Smooth muscle cell of the brain vasculature (primary cell): Measurements from ENCODE around the gene MMP23B.
"Not testable (repeated sequence)": the region's sequence is repeated elsewhere in the genome, so short reads cannot be mapped to it uniquely, and the experiment has no call there.

Experiments
- DNase-seq: peaks from one replicate; pipeline ENCODE4 v3.0.0-alpha.2; 2012; ENCODE audit warnings: low read depth, low spot score

MMP23B gene

DNA sequence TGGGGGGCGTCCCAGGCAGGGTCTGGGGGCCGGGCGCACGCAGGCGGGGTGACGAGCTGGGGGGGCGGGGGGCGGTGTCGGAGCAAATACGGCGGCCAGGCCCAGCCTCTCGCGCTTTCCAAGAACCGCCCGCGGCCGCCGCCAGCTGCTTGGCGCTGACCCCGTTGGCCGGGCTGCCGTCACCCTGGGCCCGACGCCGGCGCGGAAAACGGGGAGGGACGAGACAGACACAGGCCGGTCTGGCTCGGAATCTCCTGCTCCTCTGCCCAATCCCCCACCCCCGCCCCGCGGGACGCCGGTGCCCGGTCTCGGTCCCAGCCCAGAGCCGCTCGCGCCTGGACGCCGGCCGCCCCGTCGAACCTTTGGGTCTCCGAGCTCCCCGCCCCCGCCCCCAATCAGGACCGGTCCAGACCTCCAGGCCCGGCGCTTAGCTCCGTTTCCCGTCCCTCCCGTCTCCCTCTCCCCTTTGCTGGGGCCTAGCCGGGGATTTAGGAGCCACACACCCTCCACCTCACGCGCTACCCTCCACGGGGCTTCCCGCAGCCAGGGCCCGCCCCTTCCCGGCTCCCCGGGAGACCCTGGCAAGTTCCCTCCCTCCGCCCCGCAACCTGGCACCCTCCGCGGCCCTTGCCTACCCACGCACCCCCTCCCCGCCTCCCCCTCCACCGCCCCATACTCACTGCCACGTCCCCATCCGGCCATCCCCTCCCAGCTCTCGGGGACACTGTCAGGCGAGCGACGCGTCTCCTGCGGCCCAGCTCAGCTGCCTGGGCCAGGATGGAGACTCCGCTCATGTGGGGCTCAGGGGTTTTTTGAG is 800 bp upstream of the MMP23B start:
- DNase-seq = no peak

DNA sequence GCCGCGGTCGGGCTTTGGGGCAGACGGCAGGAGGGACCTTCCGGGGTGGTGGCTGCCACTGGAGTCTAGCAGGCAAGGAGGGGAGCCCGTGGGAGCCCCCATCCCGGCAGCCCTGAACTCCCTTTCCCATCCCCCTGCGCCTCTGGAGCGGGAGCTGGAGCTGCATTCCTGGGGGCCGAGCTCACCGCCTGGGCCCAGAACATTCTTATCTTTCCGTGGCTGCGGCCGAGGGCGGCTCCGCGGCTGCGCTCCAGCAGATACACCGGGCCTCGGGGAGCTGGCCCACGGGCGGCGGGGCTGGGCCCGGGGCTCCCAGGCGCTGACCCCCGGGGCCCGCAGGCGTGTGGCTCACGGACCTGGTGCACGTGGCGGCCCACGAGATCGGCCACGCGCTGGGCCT is 1.4 kb downstream of the MMP23B start:
- not testable (repeated sequence) for DNase-seq

DNA sequence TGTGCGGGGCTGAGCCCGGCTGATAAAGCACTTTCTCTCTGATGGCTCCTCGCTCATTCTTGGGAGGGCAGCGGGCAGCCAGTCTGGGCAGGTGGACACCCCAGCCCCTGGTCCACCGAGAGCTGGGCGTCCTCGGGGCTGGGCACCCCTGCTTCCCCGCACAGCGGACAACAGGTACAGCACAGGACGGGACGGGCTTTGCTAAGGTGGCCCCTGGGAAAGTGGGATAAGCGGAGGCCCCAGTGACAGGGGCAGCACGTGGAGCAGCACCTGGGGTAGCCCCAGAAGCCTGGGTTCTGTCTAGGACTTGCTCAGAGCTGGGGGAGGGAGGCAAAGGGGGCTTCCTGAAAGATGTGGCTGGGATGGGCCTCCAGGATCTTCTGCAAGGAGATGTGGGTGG is 2.6 kb downstream of the MMP23B start:
- DNase-seq = not testable (repeated sequence)

DNA sequence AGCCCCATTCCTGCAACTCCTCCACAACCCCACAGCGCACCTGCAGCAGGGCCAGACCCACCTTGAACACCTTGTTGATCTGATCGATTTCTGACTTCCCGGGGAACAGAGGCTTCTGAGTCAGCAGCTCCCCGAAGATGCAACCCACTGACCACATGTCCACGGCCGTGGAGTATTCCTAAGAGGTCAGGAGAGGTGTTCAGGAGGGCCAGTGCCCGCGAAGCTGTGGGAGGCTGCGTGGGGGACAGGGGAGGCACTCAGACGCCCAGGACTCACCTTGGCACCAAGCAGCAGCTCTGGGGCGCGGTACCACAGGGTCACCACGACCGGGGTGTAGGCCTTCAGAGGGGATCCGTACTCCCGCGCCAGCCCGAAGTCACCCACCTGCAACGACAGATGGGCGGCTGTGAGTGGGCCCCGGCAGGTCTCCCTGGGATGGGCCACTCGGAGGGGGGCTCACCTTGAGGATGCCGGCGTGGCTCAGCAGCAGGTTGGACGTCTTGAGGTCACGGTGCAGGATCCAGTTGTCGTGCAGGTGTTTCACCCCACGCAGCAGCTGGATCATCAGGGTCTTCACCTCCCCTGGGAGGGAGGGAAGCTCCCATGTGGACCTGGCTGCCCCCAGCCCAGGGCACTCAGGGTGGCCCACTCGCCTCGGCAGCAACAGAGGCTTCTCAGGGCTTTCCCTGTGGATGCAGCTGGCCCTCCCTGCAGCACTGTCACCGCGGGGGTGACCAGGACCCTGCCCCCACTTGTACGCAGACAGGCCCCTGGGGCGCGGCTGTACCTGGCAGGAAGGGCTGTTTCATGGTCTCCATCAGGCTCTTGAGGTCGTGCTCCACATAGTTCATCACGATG is 4.9 kb downstream of the MMP23B start:
- not testable (repeated sequence) for DNase-seq

DNA sequence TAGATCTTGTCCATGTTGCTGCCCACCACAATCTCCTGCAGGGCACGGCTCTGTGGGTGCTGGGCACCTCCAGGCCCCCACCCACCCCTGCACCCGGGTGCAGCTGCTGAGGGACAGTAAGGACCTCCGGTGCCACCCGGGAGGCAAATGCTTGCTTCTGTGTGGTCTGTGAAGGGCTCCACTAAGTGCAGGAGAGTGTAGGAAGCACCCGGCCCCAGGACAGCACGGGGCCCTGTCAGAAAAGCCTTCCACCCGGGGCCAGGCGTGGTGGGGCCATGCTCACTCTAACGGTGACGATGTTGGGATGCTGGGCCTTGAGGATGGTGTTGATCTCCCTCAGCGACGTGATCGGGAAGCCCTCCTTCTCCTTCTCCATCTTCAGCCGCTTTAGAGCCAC is 5.5 kb downstream of the MMP23B start:
- DNase-seq = not testable (repeated sequence)

DNA sequence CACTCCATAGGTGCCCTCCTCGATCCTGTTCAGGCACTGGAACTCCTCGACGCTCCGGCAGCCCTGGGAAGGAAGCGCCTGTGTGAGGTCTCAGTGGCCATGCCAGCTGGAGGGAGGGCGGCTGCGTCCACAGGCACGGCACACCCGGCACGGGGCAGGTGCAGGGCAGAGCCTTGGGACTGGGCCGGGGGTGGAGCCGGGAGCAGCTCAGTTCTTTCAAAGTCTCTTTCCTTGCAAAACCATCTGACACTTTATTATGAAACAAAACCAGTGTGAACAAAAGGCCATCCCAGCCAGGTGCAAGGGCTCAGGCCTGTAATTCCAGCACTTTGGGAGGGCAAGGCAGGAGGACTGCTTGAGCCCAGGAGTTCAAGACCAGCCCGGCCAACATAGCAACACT is 6.6 kb downstream of the MMP23B start:
- DNase-seq = not testable (repeated sequence)

DNA sequence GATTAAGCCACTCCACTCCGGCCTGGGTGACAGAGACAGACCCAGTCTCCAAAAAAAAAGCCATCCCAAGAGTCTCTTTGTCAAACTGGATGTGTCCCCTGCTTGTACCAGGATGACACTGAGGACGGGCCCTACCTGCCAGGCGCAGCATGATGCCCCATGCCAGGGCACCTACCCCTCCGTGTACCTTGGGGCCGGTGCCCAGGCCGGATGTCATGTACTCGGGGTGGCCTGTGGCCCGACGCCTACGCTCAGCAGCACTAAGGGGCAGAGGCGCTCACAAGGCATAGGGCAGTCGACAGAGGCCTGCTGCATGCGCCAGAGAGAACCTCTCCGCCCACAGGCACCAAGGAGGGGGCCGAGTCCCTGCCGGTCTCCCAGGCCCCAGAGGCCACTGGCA is 7.4 kb downstream of the MMP23B start:
- DNase-seq = not testable (repeated sequence)

DNA sequence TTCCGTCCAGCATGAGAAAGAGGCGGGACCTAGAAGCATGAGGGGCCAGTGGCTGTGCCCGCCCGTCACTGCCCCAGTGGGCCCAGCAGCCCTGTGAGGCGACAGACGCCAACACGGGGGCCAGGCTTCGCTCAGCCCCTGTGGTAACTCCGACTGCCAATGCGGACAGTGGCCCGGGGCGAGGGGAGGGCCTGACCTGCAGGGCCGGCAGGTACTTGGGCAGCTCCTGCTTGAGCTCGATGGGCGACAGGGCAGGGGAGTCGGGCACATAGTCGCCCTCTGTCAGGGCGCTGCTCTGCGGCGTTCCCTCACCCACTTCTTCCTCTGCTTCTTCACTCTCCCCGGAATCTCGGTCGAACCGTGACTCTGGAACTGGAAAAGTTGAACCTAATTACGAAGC is 8.1 kb downstream of the MMP23B start:
- DNase-seq = not testable (repeated sequence)

DNA sequence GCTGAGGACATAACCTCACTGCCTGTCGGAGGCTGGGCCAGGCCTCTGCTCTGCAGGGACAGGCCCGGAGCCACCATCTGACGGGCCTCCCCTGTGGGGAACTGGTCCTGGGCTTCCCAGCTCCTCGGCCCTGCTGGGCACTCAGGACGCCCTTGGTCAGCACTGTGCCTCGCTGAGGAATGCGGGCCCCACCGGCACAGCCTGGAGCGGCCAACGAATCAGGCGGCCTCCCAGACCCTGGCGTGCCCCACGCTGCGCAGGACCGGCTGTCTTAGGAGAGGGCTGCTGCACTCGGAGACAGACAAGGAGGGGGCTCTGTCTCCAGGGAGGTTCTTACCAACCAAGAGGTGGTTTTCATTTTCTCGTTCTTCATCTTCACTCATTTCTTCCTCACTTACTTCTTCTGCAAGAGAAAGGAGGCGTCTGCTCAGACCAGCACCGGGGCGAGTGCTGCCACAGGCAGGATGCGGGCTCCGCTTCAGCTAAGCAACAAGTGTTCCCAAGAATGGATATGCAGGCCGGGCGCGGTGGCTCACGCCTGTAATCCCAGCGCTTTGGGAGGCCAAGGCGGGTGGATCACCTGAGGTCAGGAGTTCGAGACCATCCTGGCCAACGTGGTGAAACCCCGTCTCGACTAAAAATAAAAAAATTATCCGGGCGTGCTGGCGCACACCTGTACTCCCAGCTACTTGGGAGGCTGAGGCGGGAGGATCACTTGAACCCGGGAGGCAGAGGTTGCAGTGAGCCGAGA is 8.9 kb downstream of the MMP23B start:
- DNase-seq = not testable (repeated sequence)

DNA sequence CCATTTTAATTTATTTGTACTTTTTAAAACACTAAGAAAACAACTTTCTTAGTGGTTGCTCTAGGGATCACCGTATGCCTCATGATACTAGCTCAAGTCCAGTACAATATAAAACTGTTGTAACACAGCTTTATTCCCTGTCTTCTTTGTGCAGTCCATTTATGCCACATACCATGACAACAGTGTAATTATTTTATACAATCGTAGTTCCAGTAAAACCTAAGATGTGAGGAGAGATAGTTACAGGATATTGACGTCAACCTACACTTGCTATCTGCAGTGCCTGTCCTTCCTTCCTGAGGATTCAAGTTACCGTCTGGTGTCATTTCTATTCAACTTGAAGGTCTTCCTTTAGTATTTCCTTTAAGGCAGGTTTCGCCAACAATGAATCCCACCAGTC is 14.4 kb downstream of the MMP23B start:
- DNase-seq = not testable (repeated sequence)

DNA sequence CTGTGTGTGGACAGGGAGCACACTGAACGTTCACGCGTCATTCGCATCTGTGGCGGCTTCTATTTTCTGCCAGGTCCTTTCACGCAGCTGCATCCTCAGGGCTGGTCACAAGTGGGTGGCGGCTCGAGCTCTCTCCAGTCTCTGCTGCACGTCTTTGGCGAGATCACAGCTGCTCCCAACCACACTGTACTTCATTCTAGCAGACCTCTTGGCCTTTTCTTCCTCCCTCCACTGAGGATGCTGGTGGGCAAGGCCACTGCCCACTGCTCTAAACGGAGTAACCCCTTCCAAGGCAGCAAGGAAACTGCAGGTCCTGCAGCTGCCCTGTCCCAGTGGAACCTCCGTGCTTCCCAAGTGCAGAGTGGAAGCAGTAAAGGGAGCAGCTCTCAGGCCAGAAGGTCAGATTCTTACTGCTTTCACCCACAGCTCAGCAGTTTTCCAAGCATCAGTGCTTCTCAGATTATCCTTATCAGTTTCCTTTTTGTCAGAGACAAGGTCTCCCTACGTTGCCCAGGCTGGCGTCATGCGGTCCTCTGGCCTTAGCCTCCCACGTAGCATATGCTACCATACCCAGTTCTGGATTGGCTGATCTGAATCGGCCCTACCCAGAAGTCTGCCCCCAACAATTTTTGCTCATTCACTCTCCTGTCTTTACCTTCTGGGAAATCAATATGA is 15.7 kb downstream of the MMP23B start:
- not testable (repeated sequence) for DNase-seq

DNA sequence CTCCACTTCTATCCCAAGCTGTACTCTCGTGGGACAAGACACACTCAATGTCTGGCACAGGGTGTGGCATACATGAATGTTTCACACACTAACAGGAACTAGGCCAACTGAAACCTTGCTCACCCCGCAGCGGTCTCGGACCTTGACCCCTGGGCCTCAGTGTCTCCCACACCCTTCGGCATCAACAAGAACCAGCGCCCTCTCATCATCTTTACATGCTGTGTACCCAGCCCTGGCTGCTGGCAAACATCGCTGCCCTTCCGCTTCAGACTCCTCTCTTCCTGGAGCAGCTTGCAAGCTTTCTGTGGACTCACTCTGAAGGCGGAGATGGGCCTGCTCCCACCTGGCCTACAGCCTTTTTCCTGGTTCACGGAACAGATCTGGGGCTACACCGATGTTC is 16.3 kb downstream of the MMP23B start:
- DNase-seq = not testable (repeated sequence)

DNA sequence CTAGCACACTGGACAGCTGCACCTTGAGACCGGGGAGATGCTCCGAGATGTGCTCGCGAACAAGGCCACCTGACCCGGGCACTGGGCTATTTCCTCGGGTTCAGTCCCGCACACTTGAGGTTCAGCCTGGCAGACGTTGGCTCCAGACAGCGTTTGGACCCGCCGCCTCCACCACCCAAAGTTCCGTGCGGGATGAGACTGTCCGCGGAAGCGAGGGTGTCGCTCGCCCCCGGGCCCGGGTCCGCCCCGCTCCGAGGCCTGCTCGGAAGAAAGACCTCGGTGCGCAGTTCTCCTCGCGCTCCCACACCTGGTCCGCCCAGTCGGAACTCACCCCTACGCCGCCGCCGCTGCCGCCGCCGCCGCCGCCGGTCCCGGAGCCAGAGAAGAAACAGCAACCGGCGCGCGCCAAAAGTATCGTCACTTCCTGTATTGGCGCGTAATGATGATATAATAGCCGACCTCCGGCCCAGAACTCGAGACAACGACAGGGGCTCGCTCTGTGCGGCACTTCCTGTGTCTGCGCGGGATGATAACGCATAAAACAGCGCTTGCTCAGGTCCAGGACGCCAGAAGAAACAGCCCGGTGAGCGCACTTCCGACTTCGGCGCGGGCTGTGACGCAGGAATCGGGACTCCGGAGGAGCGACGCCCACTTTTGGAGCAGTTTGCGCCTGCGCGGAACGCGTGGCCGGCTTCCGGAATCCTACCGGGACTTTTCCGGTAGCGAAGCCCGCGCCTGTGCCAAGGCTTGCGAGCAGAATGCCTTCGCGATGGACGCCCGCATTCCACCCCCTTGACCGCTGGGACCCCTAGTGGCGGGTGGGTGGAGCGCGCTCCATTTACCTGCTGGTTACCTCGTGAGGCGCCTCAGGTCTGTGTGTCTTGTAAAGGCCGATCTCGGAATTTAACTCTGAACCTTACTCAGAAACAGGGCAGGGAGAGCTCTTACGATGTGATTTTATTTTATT is 26.9 kb downstream of the MMP23B start, which contains the start of gene CDK11B:
TSS of gene CDK11B (minus strand) at position 422 of the 967 bp plus-strand sequence. CDS start 1,519 bp downstream, outside the sequence.
- DNase-seq = peak; percentile 86

DNA sequence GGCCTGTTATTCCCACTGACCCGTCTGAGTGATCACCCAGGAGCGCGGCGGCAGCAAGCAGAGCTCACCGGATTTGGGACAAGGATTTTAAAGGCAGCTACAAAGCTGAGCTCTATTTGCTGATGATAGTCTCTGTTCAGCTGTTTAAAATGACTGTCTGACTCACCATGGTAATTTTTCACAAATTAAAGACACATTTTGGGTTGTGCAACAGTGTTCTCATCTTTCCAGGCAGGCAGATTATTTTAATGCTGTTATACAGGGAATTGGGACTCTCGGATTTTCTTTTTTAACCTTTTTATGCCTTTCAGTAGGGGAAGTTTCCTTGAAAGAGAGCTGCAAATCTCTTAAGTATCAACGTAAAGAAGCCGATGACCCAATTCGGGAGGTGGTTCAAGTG is 30.4 kb downstream of the MMP23B start:
- DNase-seq = not testable (repeated sequence)

DNA sequence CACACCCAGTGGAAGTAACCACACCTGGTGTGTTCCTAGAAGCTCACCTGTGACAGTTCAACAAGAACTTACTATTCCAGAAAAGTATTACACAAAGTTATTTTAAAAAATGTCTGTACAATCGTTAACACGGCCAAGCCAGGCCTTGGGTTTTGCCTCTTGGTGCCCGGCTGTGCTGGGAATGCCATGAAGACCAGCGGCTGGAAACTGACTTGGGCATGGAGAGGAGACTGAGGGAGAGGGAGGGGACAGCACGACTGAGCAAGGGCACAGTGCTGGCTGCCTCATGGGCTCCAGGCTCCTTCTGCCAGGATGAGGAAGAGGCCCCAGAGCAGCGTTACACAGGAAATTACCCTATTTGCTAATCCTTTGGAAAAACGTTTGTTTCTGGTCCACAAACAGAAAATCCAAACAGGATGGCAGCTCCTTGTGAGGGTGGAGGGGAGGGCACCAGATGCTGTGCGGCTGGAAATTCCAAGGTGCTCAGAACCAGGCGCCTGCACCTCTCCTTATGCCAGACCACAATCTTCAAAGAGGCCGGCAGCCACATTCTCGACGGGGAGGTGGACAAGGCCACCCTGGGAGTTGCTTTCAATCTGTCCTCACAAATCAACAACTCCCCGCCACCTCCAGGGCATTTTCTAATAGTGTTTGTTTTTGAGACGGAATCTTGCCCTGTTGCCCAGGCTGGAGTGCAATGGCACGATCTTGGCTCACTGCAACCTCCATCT is 31.0 kb downstream of the MMP23B start:
- DNase-seq = not testable (repeated sequence)

DNA sequence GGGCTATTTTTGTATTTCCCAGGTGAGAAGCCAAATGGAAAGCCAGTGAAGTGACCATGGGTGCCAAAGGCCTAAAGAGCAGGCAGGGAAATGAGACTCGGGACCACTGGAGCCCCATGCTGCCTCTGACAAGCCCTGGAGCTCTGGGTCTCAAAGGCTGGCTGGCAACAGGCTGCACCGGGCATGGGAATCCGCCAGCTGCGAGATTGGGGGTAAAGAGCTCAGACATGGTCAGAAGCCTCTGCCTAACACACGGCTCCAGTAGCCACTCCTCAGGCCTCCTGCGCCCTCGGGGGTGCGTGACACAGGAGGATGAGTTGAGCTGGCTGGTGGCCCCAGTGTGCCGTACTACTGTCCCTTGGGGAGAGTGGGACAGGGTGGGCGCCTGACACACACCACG is 32.3 kb downstream of the MMP23B start:
- DNase-seq = not testable (repeated sequence)

DNA sequence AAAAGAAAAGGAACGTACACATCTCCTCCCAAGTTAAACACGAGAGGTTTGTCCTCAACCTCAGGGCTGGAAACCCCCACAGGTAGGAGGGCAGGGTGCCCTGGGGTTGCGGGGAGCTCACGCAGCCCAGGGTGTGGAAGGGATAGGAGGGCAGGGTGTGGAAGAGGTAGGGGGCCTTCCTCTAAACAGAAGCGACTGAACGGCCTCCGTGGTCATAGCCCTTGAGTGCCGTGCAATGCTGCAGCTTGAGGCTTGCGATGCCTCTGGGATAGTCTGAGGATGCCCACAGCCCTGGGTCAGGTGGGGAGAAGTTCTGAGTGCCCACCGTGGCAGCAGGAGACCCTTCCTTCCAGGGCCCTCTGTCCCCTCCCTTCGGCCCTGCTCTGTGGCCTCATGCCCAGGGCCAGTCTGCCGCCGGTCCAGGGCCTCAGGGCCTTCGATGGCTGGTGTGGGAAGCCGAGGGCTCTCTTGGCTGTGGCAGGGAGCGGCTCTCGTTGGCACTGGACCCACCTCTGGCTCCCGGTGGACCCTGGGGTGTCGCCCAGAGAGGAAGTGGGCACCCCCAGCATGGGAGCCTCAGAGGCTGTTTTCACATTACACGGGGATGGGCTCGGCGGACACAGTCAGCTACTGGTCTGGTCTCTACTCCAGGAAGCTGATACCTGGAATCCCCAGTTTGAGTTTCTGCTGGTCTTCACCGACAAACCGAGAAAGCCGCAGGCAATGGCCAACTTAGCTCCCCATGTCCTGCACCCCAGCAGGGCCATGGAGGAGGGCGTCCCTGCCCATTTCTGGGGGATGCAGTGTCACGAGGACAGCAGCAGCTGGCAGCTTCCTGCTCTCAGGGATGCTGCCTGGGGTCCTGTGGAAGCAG is 33.2 kb downstream of the MMP23B start:
- DNase-seq = no peak

DNA sequence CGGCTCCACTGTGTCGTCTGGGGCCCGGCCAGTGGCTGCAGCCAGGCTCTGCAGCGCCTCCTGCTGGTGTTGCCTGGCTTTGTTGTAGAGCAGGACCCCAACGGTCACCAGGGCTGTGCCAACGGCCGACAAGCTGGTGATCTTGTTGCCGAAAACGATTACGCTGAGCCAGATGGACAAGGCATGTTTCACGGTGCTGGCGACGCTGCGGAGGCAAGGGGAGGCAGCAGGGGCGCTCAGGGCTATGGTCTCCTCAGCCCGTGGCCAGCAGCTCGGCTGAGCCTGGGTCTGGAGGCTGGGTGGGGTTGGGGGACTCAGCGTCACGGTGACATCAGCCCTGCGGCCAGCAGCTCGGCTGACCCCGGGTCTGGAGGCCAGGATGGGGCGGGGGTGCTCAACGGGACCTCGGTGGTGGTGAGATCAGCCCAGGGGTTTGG is 33.9 kb downstream of the MMP23B start:
- DNase-seq = no peak
